HG02970 (cell line): ENCODE data around the gene SEC23B.
"Not testable (repeated sequence)": the region's sequence is repeated elsewhere in the genome, so short reads cannot be mapped to it uniquely, and the experiment has no call there.

Source experiments
- ATAC-seq: cut with Tn5 transposase; IDR thresholded peaks from one replicate; pipeline ENCODE4 v1.9.1; 2021; ENCODE audit warnings: mild to moderate bottlenecking, moderate library complexity, moderate number of reproducible peaks; ENCODE audit not compliant: unreplicated experiment, low FRiP score

SEC23B gene

GRCh38 chr20:18507218-18508191 lies at the start of gene SEC23B:
SEC23B (plus strand) TSS chr20:18507940; CDS start chr20:18510836, 2,896 bp downstream.
- ATAC-seq, result peak; percentile 98

- no peak for ATAC-seq
These were observed 42.1 kb upstream of the SEC23B start for GRCh38 chr20:18465536-18466200.

GRCh38 chr20:18466574-18466893 lies 41.2 kb upstream of the SEC23B start:
- peak; percentile 16 for ATAC-seq

- ATAC-seq, result peak; percentile 90
These were observed 40.6 kb upstream of the SEC23B start, which contains the start of the genes DZANK1 and POLR3F for GRCh38 chr20:18466894-18467730. DZANK1 (minus strand) TSS chr20:18467030; CDS start chr20:18465358, 1,672 bp downstream. POLR3F (plus strand) TSS chr20:18467390; CDS start chr20:18467507, 117 bp downstream.

GRCh38 chr20:18477218-18477617 lies 30.5 kb upstream of the SEC23B start:
- ATAC-seq, result no peak

- ATAC-seq, result no peak
These were observed 29.9 kb upstream of the SEC23B start for GRCh38 chr20:18477821-18478220.

- no peak for ATAC-seq
These were observed 26.1 kb upstream of the SEC23B start for GRCh38 chr20:18481596-18481995.

GRCh38 chr20:18488301-18488700 lies 19.4 kb upstream of the SEC23B start:
- no peak for ATAC-seq

- ATAC-seq, result no peak
These were observed 11.7 kb upstream of the SEC23B start for GRCh38 chr20:18496042-18496441.

- peak; percentile 96 for ATAC-seq
These were observed 10.8 kb upstream of the SEC23B start, which contains the start of gene RBBP9 for GRCh38 chr20:18496740-18497592. RBBP9 (minus strand) TSS chr20:18497225; CDS start chr20:18497167, 58 bp downstream.

GRCh38 chr20:18497603-18498002 lies 10.1 kb upstream of the SEC23B start:
- no peak for ATAC-seq

- ATAC-seq, result not testable (repeated sequence)
These were observed 6.1 kb upstream of the SEC23B start for GRCh38 chr20:18501672-18502071.

- no peak for ATAC-seq
These were observed 3.2 kb upstream of the SEC23B start for GRCh38 chr20:18504479-18505060.

- no peak for ATAC-seq
These were observed 996 bp upstream of the SEC23B start for GRCh38 chr20:18506744-18507143.

GRCh38 chr20:18511571-18511970 lies 3.8 kb downstream of the SEC23B start:
- ATAC-seq, result no peak

GRCh38 chr20:18513208-18513607 lies 5.5 kb downstream of the SEC23B start:
- no peak for ATAC-seq

- no peak for ATAC-seq
These were observed 6.4 kb downstream of the SEC23B start for GRCh38 chr20:18514127-18514526.

GRCh38 chr20:18515973-18516372 lies 8.2 kb downstream of the SEC23B start:
- ATAC-seq, result no peak

GRCh38 chr20:18522066-18522465 lies 14.3 kb downstream of the SEC23B start:
- not testable (repeated sequence) for ATAC-seq
